Ammon's horn (tissue), 1 donor: Measurements from ENCODE around the gene MBTPS2.
"Not testable (repeated sequence)": the region's sequence is repeated elsewhere in the genome, so short reads cannot be mapped to it uniquely, and the experiment has no call there.

ENCODE experiments used
- DNase-seq: peaks from one replicate; pipeline ENCODE4 v3.0.0-alpha.2; 2016; ENCODE audit warnings: low spot score

Gene MBTPS2

DNA sequence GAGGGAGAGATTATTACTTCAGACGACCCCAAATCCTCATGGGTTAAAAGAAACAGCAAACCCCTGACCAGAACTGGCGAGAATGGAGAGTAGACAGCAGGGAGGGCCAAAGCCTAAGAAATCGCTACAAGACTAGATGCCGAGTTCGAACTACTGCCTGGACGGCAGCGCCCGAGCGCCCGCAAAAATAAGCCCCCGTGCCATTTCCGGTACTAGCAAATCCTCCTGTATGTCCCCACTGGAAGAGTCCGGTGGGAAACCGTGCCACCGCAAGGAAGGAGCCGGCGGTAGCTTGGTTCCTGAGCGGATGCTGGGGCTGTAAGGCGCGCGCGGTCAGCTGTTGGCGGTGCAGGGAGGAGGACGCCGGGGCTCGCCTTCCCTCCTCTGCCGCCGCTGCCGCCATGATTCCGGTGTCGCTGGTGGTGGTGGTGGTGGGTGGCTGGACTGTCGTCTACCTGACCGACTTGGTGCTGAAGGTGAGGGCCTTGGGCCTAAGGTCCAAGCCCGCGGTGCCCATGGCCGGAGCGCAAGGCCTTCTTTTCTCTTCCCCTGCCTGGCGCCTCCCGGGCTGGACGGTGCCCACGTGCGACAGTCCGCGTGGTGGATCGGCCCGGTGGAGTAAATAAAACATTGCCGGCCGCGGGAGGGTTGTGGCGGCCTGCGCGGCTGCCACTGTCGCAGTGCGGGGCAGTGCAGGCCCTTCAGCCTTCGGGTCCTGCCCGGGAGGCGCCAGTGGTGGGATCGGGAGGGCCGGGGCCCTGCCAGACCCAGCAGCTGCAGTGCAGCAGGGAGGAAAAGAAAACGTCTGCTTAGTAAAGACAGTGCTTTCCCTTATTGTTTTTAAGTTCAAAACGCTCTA, at the start of gene MBTPS2:
Gene MBTPS2, plus strand, starts transcription at position 284 of the 859 bp plus-strand sequence. Its CDS starts 118 bp downstream, at position 402.
- DNase-seq, result peak; percentile 77

DNA sequence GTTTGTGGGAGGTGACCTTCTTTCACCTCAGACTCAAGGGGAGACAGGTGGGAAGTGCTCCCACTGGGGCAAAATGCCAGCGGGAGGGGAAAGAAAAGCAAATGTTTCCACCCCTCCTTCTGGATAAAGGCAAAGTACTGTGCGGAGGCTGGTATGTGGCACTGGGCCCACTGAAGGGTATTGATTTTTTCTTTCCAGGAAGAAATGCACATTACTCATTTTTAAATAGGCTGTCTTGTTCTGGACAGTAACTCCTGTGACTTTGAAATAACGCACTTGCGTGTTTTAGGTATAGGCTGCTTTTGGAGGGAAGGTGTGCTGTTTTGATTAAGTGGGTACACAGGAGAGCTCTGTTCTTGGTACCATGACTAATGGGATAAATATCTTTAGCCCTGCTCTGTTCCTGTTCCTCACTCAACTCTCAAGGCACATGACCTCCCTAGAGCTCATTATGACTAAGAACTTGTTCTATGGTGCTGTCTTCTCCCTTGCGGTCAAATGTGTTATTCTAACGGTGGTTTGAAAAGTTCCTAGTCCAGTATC, 40.7 kb upstream of the MBTPS2 start:
- no peak for DNase-seq

DNA sequence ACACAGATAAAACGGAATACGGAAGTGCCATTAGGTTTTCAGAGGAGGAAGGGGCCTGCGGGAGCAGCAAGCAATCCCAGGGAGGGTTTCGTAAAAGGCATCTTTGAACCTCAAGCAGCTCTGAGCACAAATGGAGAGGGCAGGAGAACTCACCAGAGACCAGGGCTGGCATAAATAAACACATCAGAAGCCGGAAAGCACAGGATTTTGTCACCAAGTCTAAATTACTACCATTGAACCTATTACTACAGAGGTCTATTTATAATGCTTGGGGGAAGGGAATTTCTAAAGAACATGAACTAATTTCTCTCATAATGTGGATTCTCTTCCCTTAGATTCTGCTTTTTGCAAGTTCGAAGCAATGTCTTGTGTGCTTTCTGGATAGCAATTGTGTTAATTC, 39.6 kb upstream of the MBTPS2 start:
- no peak for DNase-seq

DNA sequence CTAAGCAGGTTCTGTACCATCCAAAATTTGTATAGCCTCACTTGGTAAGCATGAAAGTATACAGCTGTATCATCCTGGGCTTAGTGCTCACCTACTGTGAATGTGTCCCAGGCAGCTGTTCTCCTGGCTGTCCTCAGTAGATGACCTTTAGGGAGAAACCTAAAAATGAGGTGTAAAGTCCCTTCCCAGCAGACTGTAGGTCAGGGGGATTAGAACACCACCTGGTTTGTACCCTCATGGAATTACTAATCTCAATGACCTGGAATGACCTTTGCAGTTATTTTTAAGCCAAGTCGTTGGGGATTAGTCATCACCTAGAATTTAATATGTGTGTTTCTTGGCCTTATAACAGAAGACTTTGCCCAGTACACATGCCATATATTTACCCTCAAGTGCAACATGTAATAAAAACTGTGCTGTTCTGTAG, 39.1 kb upstream of the MBTPS2 start:
- DNase-seq, result no peak

DNA sequence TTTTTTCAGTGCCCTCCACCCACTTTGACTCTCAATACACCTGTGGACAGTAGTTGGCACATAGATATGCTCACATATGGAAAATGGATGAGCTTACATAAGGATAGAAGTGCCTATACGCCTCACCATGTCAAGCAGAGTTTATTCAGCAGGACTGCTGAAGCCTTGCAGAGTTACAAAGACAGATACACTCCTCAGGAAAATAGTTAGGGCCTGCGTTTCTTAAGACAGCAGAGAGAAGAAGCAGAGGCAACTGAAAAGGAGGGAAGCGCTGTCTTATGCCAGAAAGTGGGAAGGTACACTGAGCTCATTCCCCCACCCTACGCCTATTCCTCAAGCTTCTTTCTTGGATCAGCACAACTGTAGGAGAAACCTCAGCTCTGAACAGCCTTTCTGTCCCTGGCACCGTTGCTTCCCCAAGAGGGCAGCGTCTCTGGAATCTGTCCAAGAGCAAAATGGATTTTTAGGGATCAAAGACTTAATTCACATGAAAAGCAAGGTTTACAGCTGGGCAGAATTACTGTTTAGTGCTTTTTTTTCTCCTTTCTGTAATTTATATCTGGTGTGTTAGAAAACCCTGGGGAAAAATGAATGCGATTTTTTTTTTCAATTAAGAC, 37.3 kb upstream of the MBTPS2 start:
- DNase-seq, result no peak

DNA sequence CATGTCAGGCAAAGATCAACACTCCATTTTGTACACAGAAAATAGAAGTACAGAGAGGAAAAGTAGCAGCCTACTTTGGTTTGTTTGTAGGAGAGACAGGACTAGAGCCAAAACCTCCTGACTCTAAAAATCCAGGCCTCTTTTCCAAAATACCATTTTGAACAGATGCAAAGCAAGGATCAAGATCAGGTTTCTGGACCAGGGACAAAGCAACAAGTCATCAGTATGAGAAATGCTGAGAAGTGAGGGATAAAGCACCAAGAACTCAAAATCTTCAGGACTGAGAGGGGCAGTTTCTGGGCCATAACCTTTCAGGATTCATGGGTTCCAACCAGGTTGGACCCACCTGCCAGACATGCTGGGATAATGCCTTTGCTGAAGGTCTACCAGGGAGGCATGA, 36.6 kb upstream of the MBTPS2 start:
- no peak for DNase-seq

DNA sequence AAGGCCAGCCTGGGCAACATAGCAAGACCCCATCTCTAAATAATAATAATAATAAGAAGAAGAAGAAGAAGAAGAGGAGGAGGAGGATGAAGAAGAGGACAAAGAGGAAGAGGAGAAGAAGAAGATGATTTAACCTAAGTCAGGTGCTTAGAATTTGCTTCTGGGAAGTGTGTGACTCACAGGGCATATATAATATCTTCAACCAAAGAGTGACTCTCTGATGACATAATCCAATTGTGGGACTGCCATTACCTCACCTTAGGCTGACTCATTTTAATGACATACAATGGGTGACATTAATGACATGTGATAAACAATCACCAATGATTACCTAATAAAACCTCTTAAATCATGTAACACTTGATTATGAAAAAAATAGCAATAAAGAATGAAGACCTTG, 32.7 kb upstream of the MBTPS2 start:
- DNase-seq, result no peak

DNA sequence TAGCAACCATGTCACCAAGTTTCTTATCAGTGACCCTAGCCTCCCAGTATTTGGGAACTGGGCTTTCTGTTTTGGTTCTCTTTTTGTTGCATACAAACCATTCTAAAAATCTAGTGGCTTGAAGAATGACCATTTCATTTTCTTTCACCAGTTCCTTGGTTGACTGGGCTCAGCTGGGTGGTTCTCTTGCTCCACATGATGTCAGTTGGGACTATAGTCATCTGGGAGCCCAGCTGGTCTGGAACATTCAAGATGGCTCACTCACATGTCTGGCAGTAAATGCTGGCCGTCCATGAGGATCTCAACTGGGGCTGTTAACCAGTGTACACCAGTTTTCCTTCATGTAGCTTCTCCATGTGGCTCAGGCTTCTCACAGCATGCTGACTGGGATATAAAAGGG, 27.6 kb upstream of the MBTPS2 start:
- DNase-seq, result no peak

DNA sequence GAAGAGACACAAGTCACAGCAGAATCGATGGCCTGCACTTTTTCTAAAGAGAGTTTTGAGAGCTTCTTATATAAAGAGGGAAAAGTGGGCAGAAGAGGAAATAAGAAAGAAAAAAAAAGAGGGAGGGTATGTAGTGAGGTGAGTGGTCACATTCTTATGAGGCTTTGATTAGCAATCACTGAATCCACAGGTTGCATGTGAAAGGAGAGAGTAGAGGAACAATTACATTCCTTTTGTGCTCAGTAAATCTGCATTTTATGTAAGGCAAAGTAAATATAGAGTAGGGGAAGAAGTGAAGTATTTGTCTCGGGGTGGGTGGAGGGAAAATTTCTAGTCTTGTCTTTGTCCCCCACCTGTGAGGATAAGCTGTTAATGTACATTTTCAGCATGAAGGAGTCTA, 26.8 kb upstream of the MBTPS2 start:
- DNase-seq, result no peak

DNA sequence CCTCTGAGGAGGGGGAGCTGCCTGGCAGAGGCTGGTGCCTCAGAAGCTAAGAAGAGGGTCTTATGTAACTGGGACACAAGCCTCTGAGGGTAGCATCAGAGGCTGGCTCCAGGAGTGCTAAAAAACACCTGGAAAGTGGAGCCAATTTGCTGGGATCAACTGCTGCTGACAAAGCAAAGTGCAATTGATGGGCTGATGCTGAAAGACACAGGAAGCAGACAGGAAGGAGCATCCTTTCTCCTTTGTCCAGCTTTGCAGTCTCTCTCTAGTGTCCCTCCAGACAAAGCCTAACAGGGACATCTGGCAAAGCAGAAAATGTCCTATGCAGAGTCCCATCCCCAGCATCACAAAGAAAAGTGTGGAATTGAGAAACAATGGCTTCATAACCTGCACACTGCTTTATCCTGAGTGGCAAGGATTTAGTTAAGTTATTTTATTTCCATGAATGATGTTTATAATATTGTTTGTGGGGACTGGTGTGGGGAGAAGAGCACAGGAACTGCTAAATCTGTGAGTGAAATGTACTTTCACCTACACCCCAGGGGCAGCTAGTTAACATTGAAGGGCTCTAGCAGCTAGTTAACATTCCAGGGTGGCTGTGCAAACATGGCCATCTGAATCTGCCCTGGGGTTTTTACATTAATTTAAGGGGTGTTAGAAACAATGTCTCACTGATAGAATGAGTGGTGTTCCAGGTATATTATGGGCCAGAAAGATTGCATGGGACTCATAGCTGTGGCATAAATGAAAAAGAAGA, 25.6 kb upstream of the MBTPS2 start:
- DNase-seq, result no peak

DNA sequence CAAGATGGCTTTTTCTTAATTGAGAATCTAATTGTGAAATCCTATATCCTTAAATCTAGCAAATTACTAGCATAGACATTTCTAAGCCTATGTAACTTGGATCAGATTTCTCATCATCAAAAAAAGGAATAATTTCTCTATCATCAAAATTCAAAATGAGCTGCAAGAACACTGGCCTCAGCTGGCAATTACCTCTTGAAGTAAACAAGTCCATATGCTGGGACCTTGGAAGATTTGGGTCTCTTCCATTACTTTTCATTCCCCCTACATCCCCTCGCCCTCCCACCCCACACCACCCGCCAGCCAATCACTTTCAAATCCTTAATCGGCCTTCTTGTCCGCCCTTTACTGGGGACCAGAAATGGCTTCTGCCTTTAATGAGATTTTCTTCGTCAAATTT, 23.3 kb upstream of the MBTPS2 start:
- no peak for DNase-seq

DNA sequence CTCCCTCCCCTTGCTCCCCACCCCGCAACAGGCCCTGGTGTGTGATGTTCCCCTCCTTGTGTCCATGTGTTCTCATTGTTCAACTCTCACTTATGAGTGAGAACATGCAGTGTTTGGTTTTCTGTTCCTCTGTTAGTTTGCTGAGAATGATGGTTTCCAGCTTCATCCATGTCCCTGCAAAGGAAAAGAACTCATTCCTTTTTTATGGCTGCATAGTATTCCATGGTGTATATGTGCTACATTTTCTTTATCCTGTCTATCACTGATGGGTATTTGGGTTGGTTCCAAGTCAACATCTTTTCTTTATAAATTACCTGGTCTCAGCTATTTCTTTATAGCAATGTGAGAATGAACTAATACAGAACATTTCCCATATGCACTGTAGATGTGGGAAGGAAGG, 19.2 kb upstream of the MBTPS2 start:
- not testable (repeated sequence) for DNase-seq

DNA sequence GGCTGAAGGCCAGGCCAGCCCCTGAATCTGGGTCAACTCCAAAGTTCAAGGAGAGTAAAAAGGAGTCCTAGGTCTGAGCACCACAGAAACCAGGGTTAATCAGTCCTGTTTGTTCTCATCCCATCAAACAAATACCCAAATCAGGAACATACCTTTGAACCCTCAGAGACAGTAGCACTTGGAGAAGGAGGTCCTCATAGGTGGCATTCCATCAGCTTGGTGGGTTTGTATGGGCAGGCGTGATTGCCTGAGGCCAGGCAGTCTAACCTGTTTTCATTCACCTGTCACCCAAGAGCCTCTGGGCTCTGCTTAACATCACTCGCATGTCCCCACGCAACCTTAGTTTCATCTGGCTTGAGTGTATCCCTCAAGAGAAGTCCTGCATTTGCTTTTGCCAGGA, 17.5 kb upstream of the MBTPS2 start:
- no peak for DNase-seq

DNA sequence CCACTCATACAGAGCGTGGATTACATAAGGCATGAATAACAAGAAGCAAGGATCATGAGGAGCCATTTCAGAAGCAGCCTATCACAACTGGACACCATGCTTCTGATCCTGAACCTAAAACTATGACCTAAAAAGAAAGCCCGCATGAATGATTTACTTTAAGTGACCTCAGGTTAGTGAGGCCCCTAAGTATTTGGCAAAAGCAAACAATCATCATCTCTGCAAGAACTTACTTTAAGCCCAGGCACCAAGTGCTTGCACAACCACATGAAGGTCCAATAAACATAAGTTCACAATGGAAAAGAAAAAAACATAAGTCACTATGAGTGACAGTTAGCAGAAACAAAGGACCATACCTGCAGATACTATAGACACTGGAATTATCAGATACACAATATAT, 7.9 kb upstream of the MBTPS2 start:
- DNase-seq, result no peak

DNA sequence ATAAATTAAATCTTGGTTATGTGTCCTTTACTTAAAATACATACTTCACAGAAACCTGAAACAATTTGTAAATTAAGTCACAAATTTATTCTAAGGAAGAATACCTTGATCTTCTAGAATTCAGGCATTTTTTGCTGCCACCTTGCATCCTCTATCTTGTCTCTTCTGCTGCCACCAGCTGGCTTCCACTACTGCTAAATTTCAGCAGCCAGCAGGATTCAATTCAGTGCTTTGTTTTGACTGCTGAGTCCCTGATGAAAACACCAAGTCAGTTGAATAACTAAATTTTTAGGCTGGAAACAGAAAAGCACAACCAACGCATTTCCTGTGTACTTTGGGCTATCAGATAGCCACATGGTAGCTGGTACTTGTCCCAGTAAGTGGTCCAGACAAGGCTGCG, 2.4 kb upstream of the MBTPS2 start:
- DNase-seq, result peak; percentile 23

DNA sequence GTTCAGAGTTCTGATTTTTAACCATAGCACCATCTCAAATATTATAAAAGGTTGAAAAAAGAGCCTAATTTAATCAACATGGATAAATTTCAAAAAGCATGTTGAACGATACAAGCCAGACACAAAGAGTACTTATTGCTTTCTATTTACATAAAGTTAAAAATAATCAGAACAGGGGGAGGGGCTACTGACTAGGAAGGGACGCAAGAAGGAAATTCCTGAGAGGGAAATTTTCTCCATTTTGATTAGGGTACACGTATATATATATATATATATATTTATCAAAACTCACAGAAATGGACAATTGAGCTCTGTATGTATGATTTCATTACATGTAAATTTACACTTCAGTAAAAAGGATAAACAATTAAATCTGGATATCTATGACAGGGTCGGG, 482 bp upstream of the MBTPS2 start:
- no peak for DNase-seq

DNA sequence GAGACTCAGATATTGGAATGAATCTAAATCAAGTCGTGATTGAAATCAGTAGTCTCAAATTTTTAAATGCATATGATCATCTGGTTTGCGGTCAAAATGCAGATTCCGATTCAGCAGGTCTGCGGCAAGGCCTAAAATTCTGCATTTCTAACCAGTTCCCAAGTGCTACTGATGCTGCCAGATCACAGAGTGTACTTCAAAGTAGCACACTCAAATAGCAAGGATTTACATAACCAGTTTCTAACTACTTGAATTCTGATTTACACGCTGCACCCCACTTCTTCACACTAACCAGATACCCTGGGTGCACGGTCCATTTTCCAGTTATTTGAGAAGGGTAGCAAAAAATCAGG, 752 bp downstream of the MBTPS2 start:
- peak; percentile 2 for DNase-seq

DNA sequence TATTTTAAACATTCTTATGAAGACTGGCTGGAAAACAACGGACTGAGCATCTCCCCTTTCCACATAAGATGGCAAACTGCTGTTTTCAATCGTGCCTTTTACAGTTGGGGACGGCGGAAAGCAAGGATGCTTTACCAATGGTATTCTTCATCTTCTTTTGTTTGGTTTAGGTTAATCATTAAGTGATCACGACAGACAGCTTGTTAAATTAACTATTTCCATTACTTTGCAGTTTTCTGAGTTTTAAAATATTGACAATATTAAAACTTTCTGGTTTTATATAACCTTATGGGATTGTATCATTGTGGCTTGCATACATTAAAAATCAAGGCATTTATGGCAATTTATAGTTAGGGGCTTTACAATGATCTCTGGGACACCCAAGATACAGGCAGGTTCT, 3.8 kb downstream of the MBTPS2 start:
- DNase-seq, result no peak

DNA sequence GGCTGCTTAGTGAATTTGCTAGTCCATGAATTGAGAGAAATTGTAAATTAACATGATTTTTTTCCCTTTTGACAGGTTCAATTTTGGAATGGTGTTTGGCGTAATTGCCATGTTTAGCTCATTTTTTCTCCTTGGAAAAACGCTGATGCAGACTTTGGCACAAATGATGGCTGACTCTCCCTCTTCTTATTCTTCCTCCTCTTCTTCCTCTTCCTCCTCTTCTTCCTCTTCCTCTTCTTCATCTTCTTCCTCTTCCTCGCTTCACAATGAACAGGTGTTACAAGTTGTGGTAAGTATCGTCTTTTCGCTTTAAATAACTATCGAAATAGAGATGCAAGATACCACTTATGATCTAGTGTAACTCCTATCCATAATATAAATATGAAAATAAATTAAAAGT, 5.7 kb downstream of the MBTPS2 start:
- no peak for DNase-seq

DNA sequence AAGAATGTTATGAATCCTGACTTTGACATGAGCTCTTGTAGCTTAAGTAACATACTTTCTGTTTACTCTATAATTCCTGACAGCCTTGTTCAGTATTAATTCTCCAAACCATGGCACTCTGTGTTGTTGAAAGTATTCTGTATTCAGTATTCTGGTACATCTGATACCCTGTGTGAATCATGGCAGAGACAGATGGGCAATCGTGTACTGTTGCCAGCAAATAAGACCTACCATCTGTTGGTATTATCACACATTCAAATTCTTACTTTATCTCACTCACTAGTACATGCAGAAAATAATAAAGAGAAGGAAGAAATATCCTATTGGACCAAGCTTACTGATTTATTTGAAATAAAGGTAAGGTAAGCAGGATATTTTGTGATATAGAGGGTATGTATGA, 7.9 kb downstream of the MBTPS2 start:
- DNase-seq, result peak; percentile 10

DNA sequence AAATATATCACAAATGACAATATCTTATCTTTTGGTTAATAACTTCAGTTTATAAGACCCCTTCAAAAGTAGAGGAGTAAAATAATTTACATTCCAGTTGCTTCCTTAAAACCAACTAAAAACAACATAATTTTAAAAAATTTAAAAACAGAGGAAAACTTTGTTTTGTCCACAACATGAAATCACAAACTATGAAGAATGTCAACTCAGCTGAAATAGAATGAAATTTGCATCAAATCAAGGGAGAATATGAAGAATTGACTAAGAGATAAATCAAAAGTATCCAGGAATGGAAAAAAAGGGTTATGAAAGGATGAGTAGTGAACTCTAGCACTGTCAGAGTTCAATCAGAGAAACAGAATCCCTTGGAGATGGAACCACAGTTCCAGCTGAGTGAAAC, 14.2 kb downstream of the MBTPS2 start:
- no peak for DNase-seq

DNA sequence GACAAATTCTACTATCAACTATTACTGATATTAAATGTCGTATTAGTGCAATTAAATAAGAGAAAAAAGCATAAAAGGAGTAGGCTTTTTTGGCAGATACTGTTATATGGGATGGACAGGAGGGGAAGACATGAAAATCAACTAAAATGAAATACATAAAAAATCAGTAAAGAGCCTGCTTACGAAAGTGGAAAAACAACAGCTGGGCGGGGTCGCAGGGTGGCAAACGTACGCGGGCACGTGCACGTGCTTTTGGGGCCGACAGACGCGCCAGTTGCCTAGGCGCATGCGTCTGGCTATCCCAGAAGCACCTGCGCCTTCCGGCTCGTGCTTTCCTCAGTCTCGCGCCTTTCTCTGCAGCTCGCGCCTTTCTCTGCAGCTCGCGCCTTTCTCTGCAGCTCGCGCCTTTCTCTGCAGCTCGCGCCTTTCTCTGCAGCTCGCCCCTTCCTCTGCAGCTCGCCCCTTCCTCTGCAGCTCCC, 16.6 kb downstream of the MBTPS2 start, which contains the start of gene YY2:
Gene YY2, plus strand, starts transcription at position 51 of the 479 bp plus-strand sequence. CDS start 498 bp downstream, outside the sequence.
- DNase-seq, result no peak
